Measurements from ENCODE around the gene ZNF580. TPM values are rescaled to one million over a fixed set of nuclear protein-coding genes. Genes with fewer than 3 reads are reported as not detected.

Gene ZNF580
- total RNA-seq, 1 donor from 2014 or later = 37.4 TPM

DNA sequence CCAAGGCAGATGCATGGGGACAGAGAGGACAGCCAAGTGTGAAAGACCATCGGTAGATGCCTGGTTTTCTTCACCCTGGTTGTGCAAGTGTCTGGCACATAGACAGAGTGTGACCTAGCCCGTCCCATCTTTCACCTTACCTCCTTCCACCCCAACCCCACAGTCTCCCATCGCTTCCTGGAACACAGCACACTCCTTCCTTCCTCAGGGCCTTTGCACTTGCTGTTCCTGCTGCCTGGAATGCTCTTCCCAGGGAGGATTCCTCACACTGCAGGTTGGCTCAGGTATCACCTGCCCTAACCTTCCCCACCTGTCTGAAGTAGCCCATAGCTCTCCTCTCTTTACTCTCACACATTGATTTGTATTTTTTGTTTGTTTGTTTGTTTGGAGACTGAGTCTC lies 44.5 kb upstream of the ZNF580 start:
- Mint-ChIP-seq H3K27me3 (no peaks in the 10 kb centered on the region), H3K4me3 (no peak overlapping the region), H3K4me1 (ENCODE audit: unreplicated experiment) (peaks cover 17% of the 10 kb centered on the region), H3K27ac (no peak overlapping the region), H3K9me3 (no peaks in the 10 kb centered on the region), H3K36me3 (peaks cover 35% of the 10 kb centered on the region)
- no peak for TF ChIP-seq CTCF (conservative IDR thresholded peaks at IDR 0.05)
- no peak for DNase-seq (ENCODE audit: extremely low spot score, unreplicated experiment)

GRCh38 chr19:55597501-55597921 lies 43.3 kb upstream of the ZNF580 start:
- Mint-ChIP-seq H3K4me3 (no peak overlapping the region), H3K9me3 (no peaks in the 10 kb centered on the region), H3K4me1 (ENCODE audit: unreplicated experiment) (peaks cover 21% of the 10 kb centered on the region), H3K36me3 (peaks cover 32% of the 10 kb centered on the region), H3K27me3 (no peaks in the 10 kb centered on the region), H3K27ac (no peak overlapping the region)
- TF ChIP-seq CTCF (conservative IDR thresholded peaks at IDR 0.05) = no peak
- DNase-seq (ENCODE audit: extremely low spot score, unreplicated experiment) = no peak

GRCh38 chr19:55598034-55598433 lies 42.8 kb upstream of the ZNF580 start:
- peaks cover 21% of the 10 kb centered on the region for H3K4me1 Mint-ChIP-seq (ENCODE audit: unreplicated experiment)
- no peak for TF ChIP-seq CTCF (conservative IDR thresholded peaks at IDR 0.05)
- H3K4me3 Mint-ChIP-seq = no peak overlapping the region
- no peaks in the 10 kb centered on the region for H3K27me3 Mint-ChIP-seq
- no peak for DNase-seq (ENCODE audit: extremely low spot score, unreplicated experiment)
- no peak overlapping the region for H3K27ac Mint-ChIP-seq
- H3K36me3 Mint-ChIP-seq = peaks cover 32% of the 10 kb centered on the region
- H3K9me3 Mint-ChIP-seq = no peaks in the 10 kb centered on the region

- Mint-ChIP-seq H3K9me3 (no peaks in the 10 kb centered on the region), H3K27me3 (no peaks in the 10 kb centered on the region), H3K27ac (peak overlapping the region; percentile 100), H3K4me3 (peak overlapping the region; percentile 100), H3K4me1 (ENCODE audit: unreplicated experiment) (peaks cover 21% of the 10 kb centered on the region), H3K36me3 (peaks cover 32% of the 10 kb centered on the region)
- peak; percentile 97 for DNase-seq (ENCODE audit: extremely low spot score, unreplicated experiment)
- TF ChIP-seq CTCF (conservative IDR thresholded peaks at IDR 0.05) = no peak
Observed at GRCh38 chr19:55598719-55599467, 41.9 kb upstream of the ZNF580 start.

- peaks cover 21% of the 10 kb centered on the region for H3K4me1 Mint-ChIP-seq (ENCODE audit: unreplicated experiment)
- TF ChIP-seq CTCF (conservative IDR thresholded peaks at IDR 0.05) = no peak
- peak within 1 kb of the TSS; percentile 100 for H3K27ac Mint-ChIP-seq
- H3K36me3 Mint-ChIP-seq = peaks cover 32% of the 10 kb centered on the region
- peak; percentile 97 for DNase-seq (ENCODE audit: extremely low spot score, unreplicated experiment)
- H3K4me3 Mint-ChIP-seq = peak within 1 kb of the TSS; percentile 100
- H3K9me3 Mint-ChIP-seq = no peaks in the 10 kb centered on the region
- H3K27me3 Mint-ChIP-seq = no peaks in the 10 kb centered on the region
Observed at GRCh38 chr19:55599468-55599841, 41.3 kb upstream of the ZNF580 start, which contains the start of gene FIZ1. Gene FIZ1, minus strand, starts transcription at chr19:55599517. Its CDS starts 1,652 bp downstream, at chr19:55597865.

All from type B pancreatic cell (in vitro differentiated cells).